ENCODE data around the gene GRK6.

GRCh38 chr5:177484902-177485549 is 58.5 kb downstream of the GRK6 start:
- TF ChIP-seq CTCF (IDR thresholded peaks at IDR 0.05) (no peak), ZFX (IDR thresholded peaks at IDR 0.05; ENCODE audit: borderline replicate concordance) (no peak)

Data from 22Rv1 (cell line).